Cardiac muscle cell (in vitro differentiated cells and primary cell): Measurements from ENCODE around the gene CNPPD1. TPM values are rescaled to one million over a fixed set of nuclear protein-coding genes. Genes with fewer than 3 reads are reported as not detected.

Source experiments
- DNase-seq, 2 donors: peaks; one replicate each; pipeline versions ENCODE4 v3.0.0 to v3.0.0-alpha.2; 2010 to 2017; ENCODE audit warnings: low read depth in 1 of 2, low spot score in 1 of 2
- H3K27ac ChIP-seq: fragments of 200-600 bp; sonication (generic); 2 replicates; pipeline ENCODE4 v1.5.1; 2016
- H3K27me3 ChIP-seq: fragments of 200-600 bp; sonication (generic); 2 replicates; pipeline ENCODE4 v1.6.0; 2016; ENCODE audit warnings: control low read depth
- H3K36me3 ChIP-seq: fragments of 200-600 bp; sonication (generic); 2 replicates; pipeline ENCODE4 v1.5.1; 2016; ENCODE audit warnings: control low read depth
- H3K4me1 ChIP-seq: fragments of 200-600 bp; sonication (generic); 2 replicates; pipeline ENCODE4 v1.8.1; 2017; ENCODE audit warnings: low read depth, mild to moderate bottlenecking, mixed run types
- H3K4me3 ChIP-seq: fragments of 200-600 bp; sonication (generic); 2 replicates; pipeline ENCODE4 v1.5.1; 2016; ENCODE audit warnings: mild to moderate bottlenecking
- H3K9me3 ChIP-seq: fragments of 200-600 bp; sonication (generic); 2 replicates; pipeline ENCODE4 v1.5.1; 2017; ENCODE audit warnings: low read depth, mild to moderate bottlenecking, control low read depth
- CTCF ChIP-seq: IDR thresholded peaks from 2 replicates; pipeline ENCODE4 v1.5.1; 2012; ENCODE audit warnings: low read depth, mild to moderate bottlenecking, low read length
- polyA plus RNA-seq: library from polyadenylated mRNA; unstranded; fragments of >200 nt; fragmentation: Nextera tagmentation; extraction: Ambion mirVana; gene quantifications from 2 replicates; pipeline ENCODE4 v1.2.1, GENCODE V29; 2016
- total RNA-seq: library from RNA; depleted of rRNA; stranded (reverse); fragments of >200 nt; gene quantifications from 2 replicates; pipeline ENCODE4 v1.2.3, GENCODE V29; 2016

The CNPPD1 gene
- total and polyA plus RNA-seq, 2 experiments from 2014 or later = 42.6 to 81.9 TPM

GRCh38 chr2:219123356-219124135 lies 53.2 kb downstream of the CNPPD1 start:
- Histone ChIP-seq H3K4me3 (no peak overlapping the region), H3K4me1 (peaks cover 23% of the 10 kb centered on the region), H3K9me3 (no peaks in the 10 kb centered on the region), H3K36me3 (no peaks in the 10 kb centered on the region), H3K27ac (no peak overlapping the region), H3K27me3 (no peaks in the 10 kb centered on the region)
- TF ChIP-seq CTCF = no peak
- no peak for DNase-seq

GRCh38 chr2:219122202-219122980 lies 54.3 kb downstream of the CNPPD1 start:
- TF ChIP-seq CTCF = no peak
- peaks cover 30% of the 10 kb centered on the region for H3K4me1 ChIP-seq
- H3K27ac ChIP-seq = no peak overlapping the region
- H3K9me3 ChIP-seq = no peaks in the 10 kb centered on the region
- DNase-seq = no peak
- no peaks in the 10 kb centered on the region for H3K36me3 ChIP-seq
- no peak overlapping the region for H3K4me3 ChIP-seq
- H3K27me3 ChIP-seq = no peaks in the 10 kb centered on the region

Other genes with a start within 250 kb of the CNPPD1 start
- gene CDK5R2, start 217.3 kb downstream of the CNPPD1 start, total RNA-seq = 0.06 TPM in 1 of 2 replicates, not detected in the other
- gene CDK5R2, start 217.3 kb downstream of the CNPPD1 start, polyA plus RNA-seq = 0.22 and 0.24 TPM in 2 replicates
- gene FEV, start 191.7 kb downstream of the CNPPD1 start, total RNA-seq = not detected in 2 replicates
- not detected in 2 replicates for gene FEV, start 191.7 kb downstream of the CNPPD1 start, polyA plus RNA-seq
- not detected in 2 replicates for gene CRYBA2, start 183.5 kb downstream of the CNPPD1 start, total RNA-seq
- gene CRYBA2, start 183.5 kb downstream of the CNPPD1 start, polyA plus RNA-seq = not detected in 2 replicates
- 0.07 and 2.2 TPM in 2 replicates for gene CFAP65, start 135.4 kb downstream of the CNPPD1 start, total RNA-seq
- gene CFAP65, start 135.4 kb downstream of the CNPPD1 start, polyA plus RNA-seq = 0.12 and 0.45 TPM in 2 replicates
- gene IHH, start 116.0 kb downstream of the CNPPD1 start, total RNA-seq = not detected in 2 replicates
- gene IHH, start 116.0 kb downstream of the CNPPD1 start, polyA plus RNA-seq = not detected in 2 replicates
- gene NHEJ1, start 16.1 kb downstream of the CNPPD1 start, total RNA-seq = 8.4 and 12.9 TPM in 2 replicates
- gene NHEJ1, start 16.1 kb downstream of the CNPPD1 start, polyA plus RNA-seq = 7.7 and 9.4 TPM in 2 replicates
- 0.09 TPM in 1 of 2 replicates, not detected in the other for gene SLC23A3, start 6.9 kb downstream of the CNPPD1 start, total RNA-seq
- 0.11 TPM in 1 of 2 replicates, not detected in the other for gene SLC23A3, start 6.9 kb downstream of the CNPPD1 start, polyA plus RNA-seq
- gene RETREG2, start 1.4 kb upstream of the CNPPD1 start, total RNA-seq = 72.0 and 74.0 TPM in 2 replicates
- gene RETREG2, start 1.4 kb upstream of the CNPPD1 start, polyA plus RNA-seq = 77.6 and 101 TPM in 2 replicates
- gene ZFAND2B, start 29.9 kb upstream of the CNPPD1 start, total RNA-seq = 32.6 and 35.4 TPM in 2 replicates
- gene ZFAND2B, start 29.9 kb upstream of the CNPPD1 start, polyA plus RNA-seq = 49.0 and 54.8 TPM in 2 replicates
- gene ABCB6, start 42.0 kb upstream of the CNPPD1 start, total RNA-seq = 9.6 and 24.2 TPM in 2 replicates
- 24.2 and 32.9 TPM in 2 replicates for gene ABCB6, start 42.0 kb upstream of the CNPPD1 start, polyA plus RNA-seq
- gene ATG9A, start 52.7 kb upstream of the CNPPD1 start, total RNA-seq = 71.4 and 75.1 TPM in 2 replicates
- 74.3 and 85.0 TPM in 2 replicates for gene ATG9A, start 52.7 kb upstream of the CNPPD1 start, polyA plus RNA-seq
- gene ANKZF1, start 52.9 kb upstream of the CNPPD1 start, total RNA-seq = 100 and 139 TPM in 2 replicates
- gene ANKZF1, start 52.9 kb upstream of the CNPPD1 start, polyA plus RNA-seq = 135 and 175 TPM in 2 replicates
- 10.4 TPM in 2 replicates for gene GLB1L, start 68.5 kb upstream of the CNPPD1 start, total RNA-seq
- 3.3 and 12.0 TPM in 2 replicates for gene GLB1L, start 68.5 kb upstream of the CNPPD1 start, polyA plus RNA-seq
- gene STK16, start 68.6 kb upstream of the CNPPD1 start, total RNA-seq = 28.5 and 31.6 TPM in 2 replicates
- 12.1 and 15.8 TPM in 2 replicates for gene STK16, start 68.6 kb upstream of the CNPPD1 start, polyA plus RNA-seq
- gene TUBA4B, start 76.3 kb upstream of the CNPPD1 start, total RNA-seq = not detected in 2 replicates
- gene TUBA4B, start 76.3 kb upstream of the CNPPD1 start, polyA plus RNA-seq = not detected in 2 replicates
- 1.6 and 2.6 TPM in 2 replicates for gene TUBA4A, start 77.0 kb upstream of the CNPPD1 start, total RNA-seq
- gene TUBA4A, start 77.0 kb upstream of the CNPPD1 start, polyA plus RNA-seq = 2.3 and 6.5 TPM in 2 replicates
- gene DNAJB2, start 102.4 kb upstream of the CNPPD1 start, total RNA-seq = 182 and 223 TPM in 2 replicates
- 60.6 and 61.0 TPM in 2 replicates for gene DNAJB2, start 102.4 kb upstream of the CNPPD1 start, polyA plus RNA-seq
- gene PTPRN, start 132.5 kb upstream of the CNPPD1 start, total RNA-seq = 0.36 and 1.2 TPM in 2 replicates
- gene PTPRN, start 132.5 kb upstream of the CNPPD1 start, polyA plus RNA-seq = 0.22 and 1.4 TPM in 2 replicates
- gene RESP18, start 155.8 kb upstream of the CNPPD1 start, total RNA-seq = not detected in 2 replicates
- gene RESP18, start 155.8 kb upstream of the CNPPD1 start, polyA plus RNA-seq = not detected in 2 replicates
- 67.2 and 70.4 TPM in 2 replicates for gene DNPEP, start 211.0 kb upstream of the CNPPD1 start, total RNA-seq
- gene DNPEP, start 211.0 kb upstream of the CNPPD1 start, polyA plus RNA-seq = 104 and 117 TPM in 2 replicates
- gene DES, start 241.5 kb upstream of the CNPPD1 start, total RNA-seq = 37.2 and 47.0 TPM in 2 replicates
- 17.5 and 20.4 TPM in 2 replicates for gene DES, start 241.5 kb upstream of the CNPPD1 start, polyA plus RNA-seq